HG02885 (cell line): Measurements from ENCODE around the gene SMARCD2.
A peak's percentile ranks its signal among the peaks of the same experiment; 100 is the strongest.
"Not testable (repeated sequence)": the region's sequence is repeated elsewhere in the genome, so short reads cannot be mapped to it uniquely, and the experiment has no call there.

Experiments used
- ATAC-seq: cut with Tn5 transposase; IDR thresholded peaks from one replicate; pipeline ENCODE4 v1.9.1; 2021; ENCODE audit warnings: mild to moderate bottlenecking; ENCODE audit not compliant: unreplicated experiment, poor library complexity

SMARCD2 gene

GRCh38 chr17:63854709-63855108, 12.2 kb upstream of the SMARCD2 start:
- ATAC-seq, result no peak

GRCh38 chr17:63853260-63853659, 10.8 kb upstream of the SMARCD2 start:
- ATAC-seq, result no peak

GRCh38 chr17:63850401-63850800, 7.9 kb upstream of the SMARCD2 start:
- no peak for ATAC-seq

GRCh38 chr17:63848834-63849689, 6.6 kb upstream of the SMARCD2 start:
- peak; percentile 91 for ATAC-seq

- ATAC-seq, result no peak
Observed at GRCh38 chr17:63847525-63848249, 5.2 kb upstream of the SMARCD2 start.

- no peak for ATAC-seq
Observed at GRCh38 chr17:63845509-63845908, 3.0 kb upstream of the SMARCD2 start.

GRCh38 chr17:63843910-63844677, 1.6 kb upstream of the SMARCD2 start:
- ATAC-seq, result no peak

- ATAC-seq, result not testable (repeated sequence)
Observed at GRCh38 chr17:63843387-63843888, 953 bp upstream of the SMARCD2 start.

- ATAC-seq, result peak; percentile 33
Observed at GRCh38 chr17:63842173-63842539, 329 bp downstream of the SMARCD2 start.

- ATAC-seq, result no peak
Observed at GRCh38 chr17:63841350-63842172, 924 bp downstream of the SMARCD2 start.

GRCh38 chr17:63840591-63841349, 1.7 kb downstream of the SMARCD2 start:
- no peak for ATAC-seq

GRCh38 chr17:63838631-63839171, 3.8 kb downstream of the SMARCD2 start:
- no peak for ATAC-seq

GRCh38 chr17:63837962-63838600, 4.4 kb downstream of the SMARCD2 start:
- ATAC-seq, result no peak

GRCh38 chr17:63837480-63837879, 5.0 kb downstream of the SMARCD2 start:
- ATAC-seq, result no peak

GRCh38 chr17:63836811-63837210, 5.7 kb downstream of the SMARCD2 start:
- no peak for ATAC-seq

GRCh38 chr17:63835167-63835720, 7.2 kb downstream of the SMARCD2 start:
- ATAC-seq, result no peak

- ATAC-seq, result peak; percentile 43
Observed at GRCh38 chr17:63834431-63835166, 7.9 kb downstream of the SMARCD2 start.
